ENCODE results near the gene CGB7.

GRCh38 chr19:49014870-49015255 lies 42.7 kb downstream of the CGB7 start:
- TF ChIP-seq GATA2 (IDR thresholded peaks at IDR 0.05; ENCODE audit: low read depth, low read length): no peak
- TF ChIP-seq GATA3 (IDR thresholded peaks at IDR 0.05; ENCODE audit: low read depth, low read length): no peak

All from SH-SY5Y (cell line).